HG03521 (cell line): Measurements from ENCODE around the gene RGS6.

ENCODE experiments used
- ATAC-seq: cut with Tn5 transposase; IDR thresholded peaks from one replicate; pipeline ENCODE4 v1.9.1; 2021; ENCODE audit warnings: mild to moderate bottlenecking, moderate library complexity; ENCODE audit not compliant: unreplicated experiment

Gene RGS6

GRCh38 chr14:72483311-72483710, 551.1 kb downstream of the RGS6 start:
- no peak for ATAC-seq

- ATAC-seq, result no peak
Observed at GRCh38 chr14:72485695-72486094, 553.5 kb downstream of the RGS6 start.

GRCh38 chr14:72488514-72488913, 556.3 kb downstream of the RGS6 start:
- ATAC-seq, result no peak

GRCh38 chr14:72492196-72492595, 560.0 kb downstream of the RGS6 start:
- ATAC-seq, result no peak

DNA sequence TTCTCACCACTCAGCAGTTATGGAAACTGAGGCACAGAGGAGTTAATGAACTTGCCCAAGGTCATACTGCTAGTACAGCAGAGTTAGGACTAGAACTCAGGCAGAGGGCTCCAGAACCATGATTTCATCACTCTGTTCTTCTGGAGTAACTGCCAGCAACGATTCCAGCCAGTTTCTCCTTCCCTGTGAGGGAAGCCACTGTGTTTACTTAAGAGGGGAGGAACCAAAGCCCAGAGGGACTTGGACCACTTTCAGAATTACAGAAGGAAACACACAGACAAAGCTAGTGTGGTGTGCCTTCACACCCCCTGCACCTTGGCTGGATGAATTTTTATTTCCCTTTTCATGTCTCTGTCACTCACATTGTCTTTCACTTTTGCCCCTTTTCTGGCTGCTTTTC, 563.4 kb downstream of the RGS6 start:
- no peak for ATAC-seq

- no peak for ATAC-seq
Observed at GRCh38 chr14:72498646-72499045, 566.4 kb downstream of the RGS6 start.

DNA sequence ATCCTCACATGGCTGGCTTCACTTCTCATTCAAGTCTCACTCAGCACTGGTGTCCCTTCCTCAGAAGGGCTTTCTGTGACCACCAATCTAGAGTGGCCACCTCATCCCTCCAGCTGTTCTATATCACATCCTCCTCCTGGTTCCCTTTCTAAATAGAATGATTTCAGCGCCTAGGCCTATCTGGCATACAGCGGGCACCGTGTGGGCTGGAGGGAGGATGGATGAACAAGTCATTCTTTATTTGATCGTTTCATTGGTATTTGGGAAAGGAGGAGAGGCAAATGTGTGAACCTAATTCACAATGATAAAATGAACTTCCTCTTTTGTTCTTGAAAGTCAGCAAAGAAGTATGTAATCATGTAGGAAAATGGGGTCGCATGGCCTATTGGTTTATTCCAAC, 567.5 kb downstream of the RGS6 start:
- no peak for ATAC-seq

- ATAC-seq, result no peak
Observed at GRCh38 chr14:72500234-72500838, 568.1 kb downstream of the RGS6 start.

DNA sequence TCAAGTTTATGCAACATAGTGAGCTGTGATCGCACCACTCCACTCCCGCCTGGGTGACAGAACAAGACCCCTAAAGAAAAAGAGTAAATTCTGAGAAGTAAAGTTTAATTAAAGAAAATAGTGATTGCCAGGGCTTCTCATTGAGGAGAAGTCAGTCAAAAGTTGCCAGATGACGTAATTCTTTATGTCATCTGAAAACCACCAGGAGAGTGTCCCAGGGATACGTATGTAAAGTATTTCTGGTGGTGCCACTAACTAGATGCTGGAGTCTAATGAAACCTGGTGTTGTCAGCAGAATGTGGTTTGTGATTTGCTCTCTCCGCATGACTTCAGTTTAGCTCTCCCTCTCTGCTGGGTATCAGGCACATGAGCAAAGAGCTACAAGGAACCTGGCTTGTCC, 569.2 kb downstream of the RGS6 start:
- ATAC-seq, result no peak

DNA sequence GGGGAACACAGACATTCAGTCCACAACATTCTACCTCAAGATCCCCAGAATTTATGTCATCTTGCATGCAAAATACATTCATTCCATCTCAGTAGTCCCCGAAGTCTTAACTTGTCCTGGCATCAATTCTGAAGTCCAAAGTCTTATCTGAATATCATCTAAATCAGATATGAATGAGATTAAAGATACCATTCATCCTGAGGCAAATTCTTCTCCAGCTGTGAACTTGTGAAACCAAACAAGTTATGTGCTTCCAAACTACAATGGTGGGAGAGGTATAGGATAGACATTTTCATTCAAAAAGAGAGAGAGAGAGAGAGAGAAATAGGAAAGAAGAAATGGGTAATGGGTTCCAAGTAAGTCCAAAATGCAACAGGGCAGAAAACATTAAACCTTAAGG, 571.0 kb downstream of the RGS6 start:
- no peak for ATAC-seq

DNA sequence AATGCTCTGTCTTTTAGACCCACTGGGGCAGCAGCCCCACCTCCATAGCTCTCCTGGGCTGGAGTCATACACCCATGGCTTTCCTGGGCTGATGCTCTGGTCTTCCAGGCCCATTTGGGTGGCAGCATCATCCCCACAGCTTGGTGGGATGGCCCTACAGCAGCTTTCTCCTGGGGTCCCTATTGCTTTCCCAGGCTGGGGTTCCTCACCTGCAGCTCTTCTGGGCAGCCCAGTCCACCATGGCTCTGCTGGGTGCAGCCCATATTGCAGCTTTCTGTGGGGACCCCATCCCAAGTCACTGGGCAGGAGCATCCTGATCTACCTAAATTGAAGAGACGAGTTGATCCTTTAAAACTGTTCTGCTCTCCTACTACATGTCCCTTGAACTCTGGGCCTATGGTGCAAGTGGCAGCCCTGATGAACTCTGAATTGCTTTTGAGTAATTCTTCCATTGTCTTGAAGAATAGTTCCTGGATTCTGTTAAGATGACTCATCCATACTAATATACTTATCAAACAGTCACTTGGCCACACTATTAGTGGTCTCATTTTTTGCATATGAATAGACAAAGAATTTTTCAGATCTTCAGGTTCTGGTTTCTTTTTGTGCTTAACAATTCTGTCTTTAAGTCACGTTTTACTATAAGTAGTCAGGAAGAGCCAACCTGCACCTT, 571.6 kb downstream of the RGS6 start:
- no peak for ATAC-seq

GRCh38 chr14:72510566-72510965, 578.3 kb downstream of the RGS6 start:
- no peak for ATAC-seq

DNA sequence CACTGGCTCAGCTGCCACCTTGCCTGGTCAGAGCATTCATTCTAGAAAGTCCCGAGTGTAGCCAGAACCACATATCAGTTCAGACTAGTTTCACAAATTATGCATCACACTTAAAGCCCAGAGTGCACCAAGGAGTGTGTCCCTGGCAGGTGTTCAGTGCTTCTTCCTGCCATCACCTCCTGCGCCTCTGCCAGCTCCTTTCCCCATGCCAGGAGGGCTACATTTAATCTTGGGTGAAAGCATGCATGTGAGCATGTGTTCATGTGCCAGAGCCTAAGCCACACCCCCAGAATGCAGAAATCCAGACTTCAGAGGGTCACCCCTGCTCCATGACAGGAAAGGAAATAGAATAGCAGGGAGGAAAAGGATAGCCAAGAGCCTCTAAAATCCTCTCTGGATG, 580.1 kb downstream of the RGS6 start:
- ATAC-seq, result no peak

- ATAC-seq, result no peak
Observed at GRCh38 chr14:72512925-72513324, 580.7 kb downstream of the RGS6 start.

- ATAC-seq, result no peak
Observed at GRCh38 chr14:72513346-72513745, 581.1 kb downstream of the RGS6 start.

- ATAC-seq, result no peak
Observed at GRCh38 chr14:72513965-72514659, 581.9 kb downstream of the RGS6 start.

- ATAC-seq, result no peak
Observed at GRCh38 chr14:72514660-72515025, 582.4 kb downstream of the RGS6 start.

DNA sequence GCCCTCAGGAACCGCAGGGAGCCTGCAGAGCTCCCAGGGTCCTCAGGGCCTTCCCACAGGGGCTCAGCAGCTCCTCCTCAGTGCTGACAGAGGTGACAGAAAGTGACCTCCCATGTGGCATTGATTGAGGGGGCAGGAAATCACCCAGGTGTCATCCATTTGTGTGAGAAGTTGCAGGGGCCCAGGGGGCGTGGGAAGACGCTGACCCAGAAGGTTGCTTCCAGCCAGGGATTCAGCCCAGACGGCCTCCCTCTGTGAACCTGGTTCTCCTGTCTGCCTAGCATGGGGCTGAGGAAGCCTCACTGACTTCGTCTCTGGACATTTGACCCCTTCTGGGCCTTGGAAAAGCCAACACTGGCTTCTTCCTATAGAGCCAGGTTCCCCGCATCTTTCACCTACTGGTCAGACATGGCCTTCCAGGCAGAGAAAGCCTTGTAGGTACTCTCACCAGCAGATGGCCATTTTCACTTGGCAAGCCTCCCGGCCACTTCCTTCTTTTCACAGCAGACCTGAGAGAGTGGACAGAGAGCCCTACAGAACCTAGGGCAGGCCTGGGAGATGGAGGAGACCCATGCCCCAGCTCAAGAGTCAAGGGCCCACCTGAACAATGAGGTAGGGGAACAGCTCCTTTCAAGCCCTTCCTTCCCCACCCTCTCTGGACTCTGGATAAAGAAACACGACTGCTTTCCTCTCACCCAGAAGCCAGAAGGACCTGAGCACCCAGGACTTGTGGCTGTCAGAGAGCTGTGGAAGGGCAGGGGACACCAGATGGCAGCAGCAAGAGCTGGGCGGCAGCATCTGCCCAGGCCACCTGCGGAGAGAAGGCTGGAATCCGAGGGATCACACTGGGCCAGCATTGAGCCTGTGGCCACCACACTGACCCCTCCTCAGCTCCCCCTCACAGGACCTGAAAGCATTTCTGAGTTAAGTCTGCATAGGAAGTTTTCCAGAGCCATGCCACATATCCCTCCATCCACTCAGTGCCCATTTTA, 583.8 kb downstream of the RGS6 start:
- ATAC-seq, result no peak

- ATAC-seq, result no peak
Observed at GRCh38 chr14:72516936-72517700, 584.9 kb downstream of the RGS6 start.

GRCh38 chr14:72517736-72518135, 585.5 kb downstream of the RGS6 start:
- no peak for ATAC-seq
